KMS-11 (cell line): ENCODE data around the gene DHX9.

ENCODE experiments used
- H2AFZ ChIP-seq: fragments of 200-600 bp; sonication (generic); 2 replicates; pipeline ENCODE4 v1.6.1; 2016; ENCODE audit warnings: antibody characterized with exemption, mixed run types, low read depth
- H3K27ac ChIP-seq: fragments of 200-600 bp; sonication (generic); 2 replicates; pipeline ENCODE4 v1.6.1; 2016; ENCODE audit warnings: mild to moderate bottlenecking, mixed run types
- H3K27me3 ChIP-seq: fragments of 200-600 bp; sonication (generic); 2 replicates; pipeline ENCODE4 v1.6.1; 2017; ENCODE audit warnings: mild to moderate bottlenecking, low read depth, mixed run types, moderate library complexity; ENCODE audit not compliant: insufficient read depth
- H3K36me3 ChIP-seq: fragments of 200-600 bp; sonication (generic); 2 replicates; pipeline ENCODE4 v1.6.1; 2017; ENCODE audit warnings: mild to moderate bottlenecking, mixed run types; ENCODE audit not compliant: insufficient read depth
- H3K4me1 ChIP-seq: fragments of 200-600 bp; sonication (generic); 2 replicates; pipeline ENCODE4 v1.6.1; 2016; ENCODE audit warnings: mild to moderate bottlenecking, low read depth, mixed run types; ENCODE audit not compliant: poor library complexity, severe bottlenecking
- H3K4me2 ChIP-seq: fragments of 200-600 bp; sonication (generic); 2 replicates; pipeline ENCODE4 v1.7.0; 2016; ENCODE audit warnings: mild to moderate bottlenecking, mixed run types
- H3K4me3 ChIP-seq: fragments of 200-600 bp; sonication (generic); IDR thresholded peaks from 2 replicates; pipeline ENCODE4 v1.6.1; 2017; ENCODE audit warnings: low read depth, low read length, mixed read lengths; ENCODE audit not compliant: insufficient read depth
- H3K79me2 ChIP-seq: fragments of 200-600 bp; sonication (generic); 2 replicates; pipeline ENCODE4 v1.6.1; 2016; ENCODE audit warnings: low read depth, mixed run types; ENCODE audit not compliant: insufficient read depth
- H3K9ac ChIP-seq: fragments of 200-600 bp; sonication (generic); 2 replicates; pipeline ENCODE4 v1.6.1; 2016; ENCODE audit warnings: mild to moderate bottlenecking, mixed run types
- H4K20me1 ChIP-seq: fragments of 200-600 bp; sonication (generic); 2 replicates; pipeline ENCODE4 v1.6.1; 2016; ENCODE audit warnings: mild to moderate bottlenecking, mixed run types; ENCODE audit not compliant: insufficient read depth
- CTCF ChIP-seq: fragments of 200-600 bp; sonication (generic); conservative IDR thresholded peaks from 2 replicates; pipeline ENCODE4 v1.6.1; 2017; ENCODE audit warnings: low read depth, mild to moderate bottlenecking, antibody characterized with exemption, low read length, moderate library complexity, mixed read lengths

The DHX9 gene

DNA sequence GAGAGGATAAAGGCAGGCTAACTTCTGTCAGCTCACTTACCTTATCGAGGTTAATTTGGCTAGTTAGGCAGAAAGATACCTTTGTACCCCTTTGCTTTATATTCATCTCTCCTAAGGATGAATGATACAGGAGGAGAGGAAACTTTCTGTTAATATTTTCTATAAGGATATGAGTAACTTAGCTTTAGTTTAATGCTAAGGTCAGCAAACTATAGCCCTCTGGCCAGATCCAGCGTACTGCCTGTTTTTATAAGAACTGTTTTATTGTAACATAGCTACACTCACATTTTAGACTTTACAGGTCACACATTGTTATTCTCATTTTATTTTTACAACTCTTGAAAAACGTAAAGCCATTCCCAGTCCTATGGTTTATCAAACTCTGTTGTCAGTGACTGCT is 18.1 kb downstream of the DHX9 start:
- Histone ChIP-seq H3K4me3 (no peak overlapping the region), H4K20me1 (peaks cover 10% of the 10 kb centered on the region), H3K79me2 (peaks cover 57% of the 10 kb centered on the region; the same call in 1 of the 2 replicates), H3K9ac (no peak overlapping the region), H3K4me1 (no peaks in the 10 kb centered on the region), H3K36me3 (peaks cover 88% of the 10 kb centered on the region; the same call in 1 of the 2 replicates), H3K4me2 (no peak overlapping the region), H3K27ac (no peak overlapping the region), H2AFZ (no peak overlapping the region), H3K27me3 (no peaks in the 10 kb centered on the region)
- no peak for TF ChIP-seq CTCF

DNA sequence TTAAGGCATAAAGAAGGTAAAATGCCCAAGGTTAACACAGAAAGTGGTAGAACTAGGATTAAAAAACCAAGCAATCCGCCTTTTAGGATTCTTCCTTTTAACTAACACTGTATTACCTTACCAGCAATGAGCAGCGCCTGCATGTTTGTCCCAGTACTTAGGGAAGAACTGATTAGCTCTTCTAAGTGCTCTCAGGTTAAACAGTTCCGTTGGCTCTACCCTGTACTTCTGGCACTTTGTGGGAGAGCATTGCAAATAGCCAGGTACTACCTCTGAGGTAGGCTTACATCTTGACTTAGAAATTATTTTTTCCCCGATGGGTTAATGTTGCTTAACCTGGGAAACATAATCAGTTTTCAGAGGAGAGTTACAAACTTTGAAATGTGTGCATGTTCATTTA is 21.5 kb downstream of the DHX9 start:
- peaks cover 81% of the 10 kb centered on the region; the same call in 1 of the 2 replicates for H3K36me3 ChIP-seq
- H3K4me2 ChIP-seq: no peak overlapping the region
- H3K27me3 ChIP-seq: no peaks in the 10 kb centered on the region
- no peak overlapping the region for H2AFZ ChIP-seq
- peaks cover 30% of the 10 kb centered on the region; the same call in 1 of the 2 replicates for H3K79me2 ChIP-seq
- no peaks in the 10 kb centered on the region; the same call in none of the 2 replicates for H4K20me1 ChIP-seq
- H3K4me3 ChIP-seq: no peak overlapping the region
- H3K4me1 ChIP-seq: no peaks in the 10 kb centered on the region
- no peak overlapping the region for H3K9ac ChIP-seq
- TF ChIP-seq CTCF: no peak
- no peak overlapping the region for H3K27ac ChIP-seq

- no peak overlapping the region for H3K4me3 ChIP-seq
- no peaks in the 10 kb centered on the region for H3K27me3 ChIP-seq
- H3K79me2 ChIP-seq: peaks cover 27% of the 10 kb centered on the region; the same call in 1 of the 2 replicates
- H2AFZ ChIP-seq: no peak overlapping the region
- H3K36me3 ChIP-seq: peaks cover 76% of the 10 kb centered on the region; the same call in 1 of the 2 replicates
- no peaks in the 10 kb centered on the region; the same call in none of the 2 replicates for H4K20me1 ChIP-seq
- H3K27ac ChIP-seq: no peak overlapping the region
- no peak overlapping the region for H3K9ac ChIP-seq
- TF ChIP-seq CTCF: no peak
- H3K4me2 ChIP-seq: no peak overlapping the region
- H3K4me1 ChIP-seq: no peaks in the 10 kb centered on the region
Observed at GRCh38 chr1:182861994-182862393, 22.8 kb downstream of the DHX9 start.

DNA sequence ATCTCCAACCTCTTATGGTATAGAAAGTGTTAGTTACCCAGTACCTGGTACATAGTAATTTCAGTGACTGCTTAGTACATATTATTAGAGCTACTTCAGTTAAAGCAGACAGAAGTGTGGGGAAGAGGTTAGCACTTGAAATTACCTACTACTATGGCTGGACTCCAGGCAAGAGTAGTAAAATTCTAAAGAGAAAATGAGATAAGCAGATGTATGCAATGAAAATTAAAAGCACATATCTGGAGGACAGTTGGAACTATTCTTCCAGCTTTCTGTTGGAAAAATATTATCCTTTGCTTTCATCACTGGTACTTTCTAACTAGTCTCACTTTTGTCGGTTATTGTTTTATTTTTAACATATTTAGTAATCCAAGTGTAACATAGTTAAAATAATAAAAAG is 23.7 kb downstream of the DHX9 start:
- Histone ChIP-seq H3K9ac (no peak overlapping the region), H3K27me3 (no peaks in the 10 kb centered on the region), H3K79me2 (peaks cover 20% of the 10 kb centered on the region; the same call in 1 of the 2 replicates), H3K4me1 (no peaks in the 10 kb centered on the region), H4K20me1 (no peaks in the 10 kb centered on the region; the same call in none of the 2 replicates), H3K36me3 (peaks cover 76% of the 10 kb centered on the region; the same call in 1 of the 2 replicates), H3K4me2 (no peak overlapping the region), H2AFZ (no peak overlapping the region), H3K27ac (no peak overlapping the region), H3K4me3 (no peak overlapping the region)
- no peak for TF ChIP-seq CTCF
